HG03442 (cell line): ENCODE data around the gene ZNRF1.

Experiments used
- ATAC-seq: cut with Tn5 transposase; IDR thresholded peaks from one replicate; pipeline ENCODE4 v1.9.1; 2021; ENCODE audit warnings: mild to moderate bottlenecking, moderate library complexity; ENCODE audit not compliant: unreplicated experiment

Gene ZNRF1

GRCh38 chr16:75138636-75139035 lies 139.8 kb downstream of the ZNRF1 start:
- ATAC-seq = no peak

- ATAC-seq = no peak
Observed at GRCh38 chr16:75139498-75139897, 140.7 kb downstream of the ZNRF1 start.

- no peak for ATAC-seq
Observed at GRCh38 chr16:75143941-75144340, 145.1 kb downstream of the ZNRF1 start.

- no peak for ATAC-seq
Observed at GRCh38 chr16:75147968-75148310, 149.1 kb downstream of the ZNRF1 start.

- peak; percentile 75 for ATAC-seq
Observed at GRCh38 chr16:75148311-75149195, 149.7 kb downstream of the ZNRF1 start, which contains the start of gene ZFP1. ZFP1 (plus strand) TSS chr16:75148524; CDS start chr16:75152952, 4,428 bp downstream.

- no peak for ATAC-seq
Observed at GRCh38 chr16:75151798-75152197, 153.0 kb downstream of the ZNRF1 start.

GRCh38 chr16:75152635-75153034 lies 153.8 kb downstream of the ZNRF1 start:
- ATAC-seq = no peak

- no peak for ATAC-seq
Observed at GRCh38 chr16:75160386-75160785, 161.6 kb downstream of the ZNRF1 start.
